ENCODE measurements around the gene PLTP.
"Not testable (repeated sequence)": the region's sequence is repeated elsewhere in the genome, so short reads cannot be mapped to it uniquely, and the experiment has no call there.

Gene PLTP

GRCh38 chr20:45919542-45920399 lies 7.8 kb upstream of the PLTP start:
- DNase-seq, result no peak

GRCh38 chr20:45918779-45919537 lies 7.0 kb upstream of the PLTP start:
- no peak for DNase-seq

DNA sequence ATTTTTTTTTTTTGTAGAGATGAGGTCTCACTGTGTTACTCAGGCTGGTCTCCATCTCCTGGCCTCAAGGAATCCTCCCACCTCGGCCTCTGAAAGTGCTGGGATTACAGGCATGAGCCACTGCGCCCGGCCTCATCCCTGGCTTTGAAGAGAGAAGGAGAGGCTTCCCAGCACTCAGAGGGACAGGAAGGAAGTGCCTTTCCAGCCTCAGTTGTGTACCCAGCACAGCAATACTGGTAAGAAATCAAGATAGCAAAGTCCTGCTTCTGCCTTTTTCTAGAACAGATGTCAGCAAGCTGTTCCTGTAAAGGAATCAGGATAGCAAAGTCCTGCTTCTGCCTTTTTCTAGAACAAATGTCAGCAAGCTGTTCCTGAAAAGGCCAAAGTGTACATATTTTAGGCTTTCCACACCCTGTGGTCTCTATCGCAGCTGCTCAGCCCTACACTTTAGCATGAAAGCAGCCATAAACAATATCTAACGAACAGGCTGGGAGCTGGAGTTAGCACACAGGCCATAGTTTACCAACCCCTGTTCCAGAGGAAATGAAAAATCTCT lies 6.3 kb upstream of the PLTP start:
- DNase-seq, result no peak

DNA sequence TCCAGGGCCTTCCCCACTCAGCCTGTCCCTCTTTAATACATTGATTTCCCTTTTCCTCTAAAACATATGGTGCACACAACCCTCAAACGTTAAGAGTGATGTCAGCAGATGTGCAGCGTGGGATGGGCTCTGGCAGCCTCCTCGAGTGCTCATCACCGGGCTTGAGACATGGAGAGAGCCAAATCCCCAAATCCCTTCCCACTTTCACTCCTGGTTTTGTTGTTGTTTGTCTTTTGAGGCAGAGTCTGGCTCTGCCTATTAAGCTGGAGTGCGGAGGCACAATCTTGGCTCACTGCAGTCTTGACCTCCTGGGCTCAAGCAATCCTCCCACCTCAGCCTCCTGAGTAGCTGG lies 5.8 kb upstream of the PLTP start:
- DNase-seq, result no peak

- DNase-seq, result no peak
Measured at GRCh38 chr20:45913116-45913515, 1.2 kb upstream of the PLTP start.

- no peak for DNase-seq
Measured at GRCh38 chr20:45912344-45912682, 358 bp upstream of the PLTP start.

DNA sequence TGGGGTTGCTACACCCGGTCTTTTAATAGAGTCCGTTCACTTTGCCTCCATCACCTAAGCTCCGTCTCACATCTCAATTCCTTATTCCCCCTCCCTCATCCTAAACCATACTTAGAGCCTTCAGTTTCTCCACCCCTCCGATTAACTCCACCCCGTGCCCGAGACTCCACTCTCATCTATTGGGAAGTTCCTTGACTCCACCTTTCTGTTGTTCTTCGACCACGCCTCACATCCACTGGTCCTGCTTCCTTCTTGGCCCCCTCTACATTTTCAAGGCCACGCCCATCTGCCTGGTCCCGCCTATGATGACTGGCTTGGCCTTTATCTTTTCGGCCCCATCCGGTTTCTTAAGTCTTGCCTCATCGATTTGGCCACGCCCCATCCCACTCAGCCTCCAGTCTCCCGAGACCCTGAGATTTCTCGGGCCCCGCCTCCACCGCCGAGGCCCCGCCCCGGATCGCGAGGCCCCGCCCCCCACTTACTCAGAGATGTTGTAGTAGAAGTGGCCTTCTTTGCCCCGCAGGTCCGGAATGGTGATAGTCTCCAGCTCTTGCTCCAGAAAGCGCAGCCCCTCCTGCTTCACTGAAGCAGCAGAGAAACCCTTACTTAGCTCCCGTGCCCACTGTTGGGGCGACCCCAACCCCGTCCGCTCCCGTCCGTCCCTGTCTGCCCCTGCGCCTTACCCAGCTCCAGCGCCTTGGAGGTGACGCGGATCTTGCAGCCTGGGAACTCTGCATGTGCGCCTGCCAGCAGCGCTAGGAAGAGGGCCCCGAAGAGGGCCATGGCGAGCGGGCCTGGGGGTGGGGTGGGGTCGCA lies 1.1 kb downstream of the PLTP start:
- DNase-seq, result peak; percentile 51

DNA sequence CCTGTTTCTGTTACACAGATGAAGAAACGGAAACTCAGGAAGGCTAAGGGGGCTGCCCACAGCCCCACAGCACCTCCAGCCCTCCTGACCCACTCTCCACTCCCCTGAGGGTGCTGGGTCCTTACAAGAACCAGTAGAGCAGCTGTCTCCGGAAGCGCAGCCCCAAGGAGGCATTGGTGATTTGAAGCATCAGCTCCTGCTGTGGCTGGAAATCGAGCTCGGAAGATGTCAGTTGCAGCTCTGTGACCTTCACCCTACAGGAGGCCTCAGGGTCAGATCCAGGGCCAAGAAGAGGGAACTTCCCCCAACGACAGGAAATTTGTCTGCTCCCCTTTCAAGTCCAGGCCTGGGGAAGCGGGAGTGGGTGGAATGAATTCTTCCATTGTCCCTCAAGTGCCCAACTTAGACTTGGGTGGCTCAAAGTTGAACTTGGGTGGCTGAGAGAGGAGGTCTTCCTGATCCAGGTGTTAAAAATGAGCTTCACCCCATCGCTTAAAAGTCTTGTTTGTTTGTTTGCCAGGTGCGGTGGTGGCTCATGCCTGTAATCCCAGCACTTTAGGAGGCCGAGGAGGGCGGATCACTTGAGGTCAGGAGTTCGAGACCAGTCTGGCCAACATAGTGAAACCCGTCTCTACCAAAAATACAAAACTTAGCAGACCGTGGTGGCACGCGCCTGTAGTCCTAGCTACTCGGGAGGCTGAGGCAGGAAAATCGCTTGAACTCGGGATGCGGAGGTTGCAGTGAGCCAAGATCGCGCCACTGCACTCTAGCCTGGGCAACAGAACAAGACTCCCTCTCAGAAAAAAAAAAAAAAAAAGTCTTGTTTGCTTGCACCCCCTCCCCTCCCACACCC lies 1.9 kb downstream of the PLTP start:
- DNase-seq, result no peak

- no peak for DNase-seq
Measured at GRCh38 chr20:45909336-45909808, 2.6 kb downstream of the PLTP start.

DNA sequence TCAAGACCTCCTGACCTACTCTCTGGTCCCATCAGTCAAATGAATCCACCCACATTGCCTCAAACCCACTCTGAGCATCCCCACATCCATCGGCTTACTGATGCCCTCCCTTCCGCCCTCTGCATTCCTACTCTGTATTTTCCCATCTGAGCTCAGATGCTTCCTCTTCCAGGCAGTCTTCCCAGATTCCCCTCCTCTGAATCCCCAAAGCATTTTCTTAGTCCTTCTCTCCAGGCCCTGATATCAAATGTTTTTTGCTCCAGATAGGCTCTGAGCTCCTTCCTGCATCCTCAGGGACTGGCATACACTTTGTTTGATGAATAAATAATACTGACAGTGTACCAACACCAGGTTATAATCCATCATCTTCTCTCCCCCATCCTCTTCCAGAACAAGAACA lies 3.9 kb downstream of the PLTP start:
- no peak for DNase-seq

- DNase-seq, result no peak
Measured at GRCh38 chr20:45907219-45907948, 4.6 kb downstream of the PLTP start.

GRCh38 chr20:45905505-45906079 lies 6.4 kb downstream of the PLTP start:
- no peak for DNase-seq

GRCh38 chr20:45904583-45905504 lies 7.1 kb downstream of the PLTP start:
- DNase-seq, result no peak

GRCh38 chr20:45902199-45902701 lies 9.7 kb downstream of the PLTP start:
- no peak for DNase-seq

GRCh38 chr20:45901332-45901731 lies 10.6 kb downstream of the PLTP start:
- DNase-seq, result not testable (repeated sequence)

GRCh38 chr20:45899046-45899835 lies 12.7 kb downstream of the PLTP start:
- DNase-seq, result no peak

GRCh38 chr20:45898285-45898684 lies 13.7 kb downstream of the PLTP start:
- DNase-seq, result no peak

DNA sequence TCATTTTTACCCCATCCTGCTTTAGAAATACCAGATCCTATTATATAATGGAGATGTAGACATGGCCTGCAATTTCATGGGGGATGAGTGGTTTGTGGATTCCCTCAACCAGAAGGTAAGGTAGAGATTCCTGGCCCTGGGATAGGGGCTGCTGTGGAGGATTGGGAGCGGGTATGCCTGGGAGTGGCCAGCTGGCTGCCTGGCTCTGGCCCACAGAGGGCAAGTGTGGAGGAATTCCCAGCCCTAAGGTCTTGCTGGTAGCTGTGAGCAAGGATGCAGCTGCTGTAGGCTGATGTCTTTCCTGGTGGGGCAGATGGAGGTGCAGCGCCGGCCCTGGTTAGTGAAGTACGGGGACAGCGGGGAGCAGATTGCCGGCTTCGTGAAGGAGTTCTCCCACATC lies 14.3 kb downstream of the PLTP start:
- no peak for DNase-seq

DNA sequence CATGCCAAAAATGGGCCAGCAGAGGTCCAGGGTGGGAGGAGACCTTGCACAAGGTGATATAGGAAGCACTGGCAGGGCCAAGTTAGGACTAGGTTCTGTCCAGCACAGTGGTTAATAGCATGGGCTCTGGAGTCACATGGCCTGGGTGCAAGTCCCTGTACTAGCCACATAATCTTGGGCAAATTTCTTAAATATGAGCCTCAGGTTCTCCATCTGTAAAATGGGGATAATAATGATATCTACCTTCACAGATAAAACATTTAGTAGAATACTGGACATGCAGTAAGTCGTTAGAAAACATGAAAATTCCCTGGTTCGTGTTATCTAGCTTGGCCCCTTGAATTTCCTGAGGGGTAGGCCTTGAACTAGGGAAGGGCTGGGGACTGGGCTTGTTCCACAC lies 14.7 kb downstream of the PLTP start:
- DNase-seq, result no peak

Measured in NCI-H526 treated with DMSO at 0.1 percent for 48 hours (cell line).